IMR-90 (cell line): ENCODE measurements around the gene GNG5. TPM values are rescaled to one million over a fixed set of nuclear protein-coding genes. Genes with fewer than 3 reads are reported as not detected.

Experiments used
- ATAC-seq: fragments of 200-7000 bp; cut with Tn5 transposase; 2 replicates; pipeline ENCODE4 v1.9.1; 2020; ENCODE audit warnings: low read depth, mild to moderate bottlenecking, moderate library complexity
- BruUV-seq: library from RNA; stranded (reverse); fragments of 400-500 nt; replicated peaks from 2 replicates; lab custom pipeline; 2021; lab: Mats Ljungman, UMichigan
- CTCF ChIA-PET: fragments of 300-600 bp; formaldehyde crosslinking; extraction: SDS; loops from one replicate; lab custom pipeline; 2021; ENCODE audit warnings: antibody characterized with exemption; lab: Yijun Ruan, JAX
- POLR2A ChIA-PET: fragments of 300-600 bp; sonication (Branson Sonifier 250); formaldehyde crosslinking; loops from one replicate; lab custom pipeline; 2022; ENCODE audit warnings: antibody characterized with exemption; ENCODE audit not compliant: unreplicated experiment; lab: Charles Lee
- DNase-seq: peaks from one replicate; pipeline ENCODE4 v3.0.0; 2013
- H2AFZ ChIP-seq: replicated peaks from 2 replicates; pipeline ENCODE3; 2013; ENCODE audit warnings: low read length, mild to moderate bottlenecking; ENCODE audit not compliant: poor library complexity
- H2AK5ac ChIP-seq: 2 replicates; pipeline ENCODE4 v1.6.1; 2013; ENCODE audit warnings: low read depth, low read length, inconsistent platforms
- H2AK9ac ChIP-seq: replicated peaks from 2 replicates; pipeline ENCODE3; 2013; ENCODE audit warnings: mild to moderate bottlenecking, low read depth, low read length, moderate library complexity; ENCODE audit not compliant: poor library complexity
- H2BK120ac ChIP-seq: 2 replicates; pipeline ENCODE4 v1.6.1; 2013; ENCODE audit warnings: low read depth, low read length, inconsistent platforms
- H2BK15ac ChIP-seq: 3 replicates; pipeline ENCODE4 v1.6.1; 2013; ENCODE audit warnings: low read depth, low read length, inconsistent platforms
- H2BK20ac ChIP-seq: 2 replicates; pipeline ENCODE4 v1.6.1; 2013; ENCODE audit warnings: low read depth, mild to moderate bottlenecking, inconsistent platforms, low read length, moderate library complexity
- H2BK5ac ChIP-seq: 2 replicates; pipeline ENCODE4 v1.6.1; 2013; ENCODE audit warnings: mild to moderate bottlenecking, low read depth, low read length, inconsistent platforms; ENCODE audit not compliant: poor library complexity, severe bottlenecking
- H3K14ac ChIP-seq: replicated peaks from 2 replicates; pipeline ENCODE4 v1.6.1; 2013; ENCODE audit warnings: low read depth, low read length, inconsistent platforms
- H3K18ac ChIP-seq: 2 replicates; pipeline ENCODE4 v1.6.1; 2013; ENCODE audit warnings: low read depth, low read length, control low read depth
- H3K23ac ChIP-seq: 2 replicates; pipeline ENCODE4 v1.6.1; 2013; ENCODE audit warnings: low read depth, low read length, inconsistent platforms
- H3K27ac ChIP-seq: 2 replicates; pipeline ENCODE4 v1.5.1; 2013; ENCODE audit warnings: mild to moderate bottlenecking, control low read depth, low read length; ENCODE audit not compliant: insufficient read depth
- H3K27me3 ChIP-seq: 2 replicates; pipeline ENCODE4 v1.6.1; 2013; ENCODE audit warnings: low read length; ENCODE audit not compliant: control insufficient read depth, insufficient read depth
- H3K36me3 ChIP-seq: 2 replicates; pipeline ENCODE4 v1.6.1; 2013; ENCODE audit warnings: low read length, mixed read lengths; ENCODE audit not compliant: control insufficient read depth, insufficient read depth
- H3K4ac ChIP-seq: 2 replicates; pipeline ENCODE4 v1.6.1; 2013; ENCODE audit warnings: low read depth, low read length, inconsistent platforms
- H3K4me1 ChIP-seq: 2 replicates; pipeline ENCODE4 v1.6.1; 2013; ENCODE audit warnings: low read length, mixed read lengths; ENCODE audit not compliant: control insufficient read depth, insufficient read depth
- H3K4me2 ChIP-seq: 2 replicates; pipeline ENCODE4 v1.6.1; 2013; ENCODE audit warnings: low read depth, mild to moderate bottlenecking, control low read depth, low read length, moderate library complexity
- H3K4me3 ChIP-seq: 2 replicates; pipeline ENCODE4 v1.5.1; 2013; ENCODE audit warnings: low read depth, mild to moderate bottlenecking, control low read depth, low read length, moderate library complexity; ENCODE audit not compliant: insufficient read depth
- H3K56ac ChIP-seq: 2 replicates; pipeline ENCODE4 v1.6.1; 2013; ENCODE audit warnings: low read length, inconsistent platforms; ENCODE audit not compliant: insufficient read depth; ENCODE audit errors: extremely low read depth
- H3K79me1 ChIP-seq, 2 experiments: 2 replicates each; pipeline ENCODE4 v1.6.1; 2013; ENCODE audit warnings: low read length in 2 of 2, inconsistent platforms in 1 of 2, low read depth in 1 of 2
- H3K9ac ChIP-seq: 2 replicates; pipeline ENCODE4 v1.6.1; 2013; ENCODE audit warnings: low read depth, low read length, control low read depth
- H3K9me1 ChIP-seq: 2 replicates; pipeline ENCODE4 v1.6.1; 2013; ENCODE audit warnings: low read length, inconsistent platforms; ENCODE audit not compliant: insufficient read depth
- H3K9me3 ChIP-seq: 2 replicates; pipeline ENCODE4 v1.6.1; 2013; ENCODE audit warnings: low read length; ENCODE audit not compliant: control insufficient read depth, insufficient read depth
- H4K20me1 ChIP-seq: 2 replicates; pipeline ENCODE4 v1.6.1; 2013; ENCODE audit warnings: low read length, inconsistent platforms; ENCODE audit not compliant: insufficient read depth
- H4K5ac ChIP-seq: 2 replicates; pipeline ENCODE4 v1.6.1; 2013; ENCODE audit warnings: mild to moderate bottlenecking, low read depth, low read length, control low read depth
- H4K8ac ChIP-seq, 2 experiments: 2 replicates each; pipeline ENCODE4 v1.6.1; 2013; ENCODE audit warnings: low read depth in 2 of 2, low read length in 2 of 2, control low read depth in 1 of 2, inconsistent platforms in 1 of 2
- H4K91ac ChIP-seq: 2 replicates; pipeline ENCODE4 v1.6.1; 2013; ENCODE audit warnings: low read depth, low read length, inconsistent platforms; ENCODE audit not compliant: insufficient read depth
- WGBS, 2 experiments: methylation state at CpG; one replicate each; pipeline versions ENCODE4 v1.1.5 to v1.1.7; 2013; ENCODE audit warnings: missing lambda C conversion rate in 2 of 2; ENCODE audit not compliant: insufficient read length in 1 of 2; ENCODE audit errors: extremely low coverage in 2 of 2; 5-methylcytosine and 5-hydroxymethylcytosine counted together
- dilution Hi-C: fragments of 300-500 bp; cut with HindIII; formaldehyde crosslinking; loops from one replicate; pipeline ENCODE4 v1.14.3; 2018; ENCODE audit warnings: low sequenced_read_pairs; ENCODE audit not compliant: unreplicated experiment
- in situ Hi-C: fragments of 300-500 bp; cut with MboI; formaldehyde crosslinking; loops from 3 replicates; pipeline ENCODE4 v1.14.3; 2019; ENCODE audit warnings: low sequenced_read_pairs, inconsistent platforms, mixed read lengths
- intact Hi-C: fragments of 100-400 bp; cut with micrococcal nuclease; formaldehyde crosslinking; loops from 2 replicates; pipeline ENCODE4 v1.10.0; 2022
- polyA plus RNA-seq, 3 experiments: library from polyadenylated mRNA; depleted of rRNA; stranded (reverse); fragments of >200 nt; gene quantifications; 2 replicates each; pipeline ENCODE4 v1.2.3, GENCODE V29; 2012; ENCODE audit warnings: low replicate concordance in 1 of 3
- total RNA-seq: library from RNA; depleted of rRNA; stranded (reverse); fragments of >200 nt; gene quantifications from 2 replicates; pipeline ENCODE4 v1.2.3, GENCODE V29; 2012
- TF ChIP-seq, protein P1 (sequence below): fragments of 150-350 bp; IDR thresholded peaks from 2 replicates; pipeline ENCODE4 v1.6.1; 2016; ENCODE audit warnings: low read depth, mild to moderate bottlenecking, low read length, moderate library complexity, borderline replicate concordance

Gene GNG5
- total and polyA plus RNA-seq, 2 of the 4 experiments (the other 2 are of a cell fraction): 36.4 to 128 TPM

- no TSS peak for BruUV-seq
- Histone ChIP-seq H4K20me1 (no peaks in the 10 kb centered on the region), H3K36me3 (peaks cover 29% of the 10 kb centered on the region), H2BK15ac (no peak overlapping the region), H4K5ac (no peak overlapping the region), H2AK9ac (no peak overlapping the region), H2BK5ac (no peak overlapping the region), H2AFZ (no peak overlapping the region), H3K18ac (no peak overlapping the region), H4K91ac (no peak overlapping the region), H3K9ac (no peak overlapping the region), H3K9me1 (peaks cover 3% of the 10 kb centered on the region; the same call in 1 of the 2 replicates), H3K9me3 (no peaks in the 10 kb centered on the region), H3K4me2 (no peak overlapping the region), H4K8ac (no peak overlapping the region), H3K14ac (no peak overlapping the region), H2AK5ac (no peak overlapping the region), H3K27ac (no peak overlapping the region), H3K23ac (no peak overlapping the region), H2BK20ac (no peak overlapping the region), H3K4me3 (no peak overlapping the region), H3K4ac (no peak overlapping the region), H2BK120ac (no peak overlapping the region), H3K27me3 (no peaks in the 10 kb centered on the region), H3K4me1 (peaks cover 3% of the 10 kb centered on the region), H3K56ac (no peak overlapping the region), H3K79me1 (peaks cover 14 to 24% of the 10 kb centered on the region in 2 experiments; a peak in 3 of 4 replicates)
- DNase-seq: no peak
- ATAC-seq: no peak
- dilution Hi-C loops (no loop called here), intact Hi-C loops (no loop called here), in situ Hi-C loops (no loop called here)
- ChIA-PET POLR2A (no interaction called here), CTCF (interaction anchor here (0.6 kb wide), 1 partner anchor 12 kb away, joined by 5 read pairs; no protein-coding TSS in a partner anchor)
- TF ChIP-seq, protein P1, sequence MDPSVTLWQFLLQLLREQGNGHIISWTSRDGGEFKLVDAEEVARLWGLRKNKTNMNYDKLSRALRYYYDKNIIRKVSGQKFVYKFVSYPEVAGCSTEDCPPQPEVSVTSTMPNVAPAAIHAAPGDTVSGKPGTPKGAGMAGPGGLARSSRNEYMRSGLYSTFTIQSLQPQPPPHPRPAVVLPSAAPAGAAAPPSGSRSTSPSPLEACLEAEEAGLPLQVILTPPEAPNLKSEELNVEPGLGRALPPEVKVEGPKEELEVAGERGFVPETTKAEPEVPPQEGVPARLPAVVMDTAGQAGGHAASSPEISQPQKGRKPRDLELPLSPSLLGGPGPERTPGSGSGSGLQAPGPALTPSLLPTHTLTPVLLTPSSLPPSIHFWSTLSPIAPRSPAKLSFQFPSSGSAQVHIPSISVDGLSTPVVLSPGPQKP: no peak
- no CpG with 5 or more reads among the region's 1 CpG for WGBS, 2 experiments
Observed at GRCh38 chr1:84493747-84494146, 12.6 kb downstream of the GNG5 start.
